ENCODE data around the gene TTC21A.

Gene TTC21A

GRCh38 chr3:39097716-39098472 lies 9.6 kb upstream of the TTC21A start:
- in situ Hi-C loops (cut with MboI; ENCODE audit: low sequenced_read_pairs), result loop anchor here (25.0 kb wide), 1 partner anchor 189 kb away; the partner anchor contains the start of gene CX3CR1

GRCh38 chr3:39098473-39099000 lies 8.9 kb upstream of the TTC21A start:
- in situ Hi-C loops (cut with MboI; ENCODE audit: low sequenced_read_pairs), result loop anchor here (25.0 kb wide), 1 partner anchor 189 kb away; the partner anchor contains the start of gene CX3CR1

- in situ Hi-C loops (cut with MboI; ENCODE audit: low sequenced_read_pairs), result loop anchor here (25.0 kb wide), 1 partner anchor 188 kb away; the partner anchor contains the start of gene CX3CR1
Measured at GRCh38 chr3:39099242-39099641, 8.2 kb upstream of the TTC21A start.

- in situ Hi-C loops (cut with MboI; ENCODE audit: low sequenced_read_pairs), result loop anchor here (25.0 kb wide), 1 partner anchor 187 kb away; the partner anchor contains the start of gene CX3CR1
Measured at GRCh38 chr3:39099738-39100499, 7.6 kb upstream of the TTC21A start.

- in situ Hi-C loops (cut with MboI; ENCODE audit: low sequenced_read_pairs), result no loop called here
Measured at GRCh38 chr3:39100500-39100886, 7.0 kb upstream of the TTC21A start.

GRCh38 chr3:39101022-39101689 lies 6.3 kb upstream of the TTC21A start:
- in situ Hi-C loops (cut with MboI; ENCODE audit: low sequenced_read_pairs), result no loop called here

GRCh38 chr3:39102504-39103323 lies 4.8 kb upstream of the TTC21A start:
- in situ Hi-C loops (cut with MboI; ENCODE audit: low sequenced_read_pairs), result no loop called here

- in situ Hi-C loops (cut with MboI; ENCODE audit: low sequenced_read_pairs), result no loop called here
Measured at GRCh38 chr3:39103324-39103693, 4.2 kb upstream of the TTC21A start.

GRCh38 chr3:39103791-39104552 lies 3.5 kb upstream of the TTC21A start:
- in situ Hi-C loops (cut with MboI; ENCODE audit: low sequenced_read_pairs), result no loop called here

GRCh38 chr3:39104961-39105686 lies 2.4 kb upstream of the TTC21A start:
- in situ Hi-C loops (cut with MboI; ENCODE audit: low sequenced_read_pairs), result no loop called here

- in situ Hi-C loops (cut with MboI; ENCODE audit: low sequenced_read_pairs), result no loop called here
Measured at GRCh38 chr3:39105687-39106063, 1.8 kb upstream of the TTC21A start.

- in situ Hi-C loops (cut with MboI; ENCODE audit: low sequenced_read_pairs), result no loop called here
Measured at GRCh38 chr3:39106281-39106811, 1.1 kb upstream of the TTC21A start.

- in situ Hi-C loops (cut with MboI; ENCODE audit: low sequenced_read_pairs), result no loop called here
Measured at GRCh38 chr3:39106851-39107387, 561 bp upstream of the TTC21A start.

GRCh38 chr3:39108200-39108710 lies 775 bp downstream of the TTC21A start:
- in situ Hi-C loops (cut with MboI; ENCODE audit: low sequenced_read_pairs), result no loop called here

GRCh38 chr3:39109086-39109485 lies 1.6 kb downstream of the TTC21A start:
- in situ Hi-C loops (cut with MboI; ENCODE audit: low sequenced_read_pairs), result no loop called here

GRCh38 chr3:39110041-39110639 lies 2.7 kb downstream of the TTC21A start:
- in situ Hi-C loops (cut with MboI; ENCODE audit: low sequenced_read_pairs), result no loop called here

GRCh38 chr3:39112113-39112512 lies 4.6 kb downstream of the TTC21A start:
- in situ Hi-C loops (cut with MboI; ENCODE audit: low sequenced_read_pairs), result no loop called here

GRCh38 chr3:39112535-39112934 lies 5.1 kb downstream of the TTC21A start:
- in situ Hi-C loops (cut with MboI; ENCODE audit: low sequenced_read_pairs), result no loop called here

Measured in HL-60/S4 (cell line).